Ishikawa (cell line): ENCODE results near the gene EPHB1.

Experiments used
- CEBPB ChIP-seq: IDR thresholded peaks from 2 replicates; pipeline ENCODE4 v1.6.1; 2012
- CREB1 ChIP-seq: IDR thresholded peaks from 2 replicates; pipeline ENCODE4 v1.6.1; 2012; ENCODE audit warnings: low read depth
- EGR1 ChIP-seq: IDR thresholded peaks from 2 replicates; pipeline ENCODE4 v1.6.1; 2012
- EP300 ChIP-seq: IDR thresholded peaks from 2 replicates; pipeline ENCODE4 v1.6.1; 2012; ENCODE audit warnings: borderline replicate concordance
- FOXM1 ChIP-seq: IDR thresholded peaks from 2 replicates; pipeline ENCODE4 v1.6.1; 2012; ENCODE audit warnings: low read depth, borderline replicate concordance
- NFIC ChIP-seq: IDR thresholded peaks from 2 replicates; pipeline ENCODE4 v1.6.1; 2012
- RAD21 ChIP-seq: IDR thresholded peaks from 2 replicates; pipeline ENCODE4 v1.6.1; 2012; ENCODE audit warnings: low read depth
- TAF1 ChIP-seq: IDR thresholded peaks from 2 replicates; pipeline ENCODE4 v1.6.1; 2012; ENCODE audit warnings: low read depth, mild to moderate bottlenecking
- TCF12 ChIP-seq: IDR thresholded peaks from 2 replicates; pipeline ENCODE4 v1.6.1; 2012; ENCODE audit warnings: low read depth
- TEAD4 ChIP-seq: IDR thresholded peaks from 2 replicates; pipeline ENCODE4 v1.6.1; 2012
- YY1 ChIP-seq: IDR thresholded peaks from 2 replicates; pipeline ENCODE4 v1.6.1; 2012; ENCODE audit warnings: low read depth
- ZBTB7A ChIP-seq: IDR thresholded peaks from 2 replicates; pipeline ENCODE4 v1.6.1; 2012; ENCODE audit warnings: low read depth
- TF ChIP-seq, protein P1 (sequence below): IDR thresholded peaks from 2 replicates; pipeline ENCODE4 v1.6.1; 2012; ENCODE audit warnings: low read depth, mild to moderate bottlenecking
- TF ChIP-seq, protein P2 (sequence below): IDR thresholded peaks from 2 replicates; pipeline ENCODE4 v1.6.1; 2012
- TF ChIP-seq, protein P3 (sequence below): IDR thresholded peaks from 2 replicates; pipeline ENCODE4 v1.6.1; 2012

Gene EPHB1

DNA sequence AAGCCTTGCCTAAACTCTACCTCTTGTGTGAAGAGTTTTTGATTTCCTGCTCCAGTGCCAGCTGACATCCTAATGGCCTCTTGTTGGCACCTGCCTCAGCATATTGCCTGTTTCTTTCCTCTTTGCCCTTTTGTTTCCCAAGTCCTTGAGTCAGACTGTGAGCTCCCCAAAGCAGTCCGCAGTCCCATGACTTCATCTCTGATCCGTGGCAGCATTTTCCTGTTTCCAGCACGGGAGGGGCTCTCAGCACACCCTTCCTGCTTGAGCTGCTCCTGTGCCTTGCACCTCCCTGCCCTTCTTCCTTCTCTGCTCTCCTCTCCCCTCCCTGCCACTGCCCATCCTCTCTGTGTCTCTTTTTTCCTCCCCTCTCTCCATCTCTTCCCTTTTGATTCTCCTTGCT lies 179.6 kb downstream of the EPHB1 start:
- no peak for TF ChIP-seq FOXM1
- TF ChIP-seq, protein P1, sequence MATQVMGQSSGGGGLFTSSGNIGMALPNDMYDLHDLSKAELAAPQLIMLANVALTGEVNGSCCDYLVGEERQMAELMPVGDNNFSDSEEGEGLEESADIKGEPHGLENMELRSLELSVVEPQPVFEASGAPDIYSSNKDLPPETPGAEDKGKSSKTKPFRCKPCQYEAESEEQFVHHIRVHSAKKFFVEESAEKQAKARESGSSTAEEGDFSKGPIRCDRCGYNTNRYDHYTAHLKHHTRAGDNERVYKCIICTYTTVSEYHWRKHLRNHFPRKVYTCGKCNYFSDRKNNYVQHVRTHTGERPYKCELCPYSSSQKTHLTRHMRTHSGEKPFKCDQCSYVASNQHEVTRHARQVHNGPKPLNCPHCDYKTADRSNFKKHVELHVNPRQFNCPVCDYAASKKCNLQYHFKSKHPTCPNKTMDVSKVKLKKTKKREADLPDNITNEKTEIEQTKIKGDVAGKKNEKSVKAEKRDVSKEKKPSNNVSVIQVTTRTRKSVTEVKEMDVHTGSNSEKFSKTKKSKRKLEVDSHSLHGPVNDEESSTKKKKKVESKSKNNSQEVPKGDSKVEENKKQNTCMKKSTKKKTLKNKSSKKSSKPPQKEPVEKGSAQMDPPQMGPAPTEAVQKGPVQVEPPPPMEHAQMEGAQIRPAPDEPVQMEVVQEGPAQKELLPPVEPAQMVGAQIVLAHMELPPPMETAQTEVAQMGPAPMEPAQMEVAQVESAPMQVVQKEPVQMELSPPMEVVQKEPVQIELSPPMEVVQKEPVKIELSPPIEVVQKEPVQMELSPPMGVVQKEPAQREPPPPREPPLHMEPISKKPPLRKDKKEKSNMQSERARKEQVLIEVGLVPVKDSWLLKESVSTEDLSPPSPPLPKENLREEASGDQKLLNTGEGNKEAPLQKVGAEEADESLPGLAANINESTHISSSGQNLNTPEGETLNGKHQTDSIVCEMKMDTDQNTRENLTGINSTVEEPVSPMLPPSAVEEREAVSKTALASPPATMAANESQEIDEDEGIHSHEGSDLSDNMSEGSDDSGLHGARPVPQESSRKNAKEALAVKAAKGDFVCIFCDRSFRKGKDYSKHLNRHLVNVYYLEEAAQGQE: no peak
- TF ChIP-seq, protein P2, sequence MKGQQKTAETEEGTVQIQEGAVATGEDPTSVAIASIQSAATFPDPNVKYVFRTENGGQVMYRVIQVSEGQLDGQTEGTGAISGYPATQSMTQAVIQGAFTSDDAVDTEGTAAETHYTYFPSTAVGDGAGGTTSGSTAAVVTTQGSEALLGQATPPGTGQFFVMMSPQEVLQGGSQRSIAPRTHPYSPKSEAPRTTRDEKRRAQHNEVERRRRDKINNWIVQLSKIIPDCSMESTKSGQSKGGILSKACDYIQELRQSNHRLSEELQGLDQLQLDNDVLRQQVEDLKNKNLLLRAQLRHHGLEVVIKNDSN: no peak
- no peak for TF ChIP-seq CREB1
- no peak for TF ChIP-seq TEAD4
- TF ChIP-seq EGR1: no peak
- TF ChIP-seq ZBTB7A: no peak
- TF ChIP-seq TCF12: no peak
- no peak for TF ChIP-seq TAF1

DNA sequence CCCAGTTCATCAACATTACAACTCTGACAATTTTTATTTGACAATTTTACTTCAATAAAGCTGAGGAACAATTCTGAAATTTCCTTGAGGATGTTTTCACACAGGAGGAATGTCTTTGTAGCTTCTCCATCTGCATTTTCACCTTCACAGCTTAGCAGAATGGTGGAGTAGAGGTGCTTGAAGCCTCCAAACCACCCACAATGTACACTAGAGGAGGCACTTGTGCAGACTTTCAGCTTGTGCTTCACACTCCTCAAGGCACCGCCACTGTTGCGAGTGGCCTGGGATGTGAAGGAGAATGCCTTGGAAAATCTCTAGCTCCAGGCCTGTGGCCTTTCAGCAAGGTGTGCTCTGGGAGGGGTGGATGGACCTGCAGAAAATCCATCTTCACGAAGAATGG lies 181.9 kb downstream of the EPHB1 start:
- TF ChIP-seq TEAD4 (no peak), NFIC (no peak), CEBPB (no peak), YY1 (no peak), RAD21 (no peak), EGR1 (no peak), TCF12 (no peak), EP300 (no peak), CREB1 (no peak), ZBTB7A (no peak), TAF1 (no peak), FOXM1 (no peak)
- TF ChIP-seq, protein P3, sequence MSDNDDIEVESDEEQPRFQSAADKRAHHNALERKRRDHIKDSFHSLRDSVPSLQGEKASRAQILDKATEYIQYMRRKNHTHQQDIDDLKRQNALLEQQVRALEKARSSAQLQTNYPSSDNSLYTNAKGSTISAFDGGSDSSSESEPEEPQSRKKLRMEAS: no peak
- TF ChIP-seq, protein P1: no peak
- TF ChIP-seq, protein P2: no peak

DNA sequence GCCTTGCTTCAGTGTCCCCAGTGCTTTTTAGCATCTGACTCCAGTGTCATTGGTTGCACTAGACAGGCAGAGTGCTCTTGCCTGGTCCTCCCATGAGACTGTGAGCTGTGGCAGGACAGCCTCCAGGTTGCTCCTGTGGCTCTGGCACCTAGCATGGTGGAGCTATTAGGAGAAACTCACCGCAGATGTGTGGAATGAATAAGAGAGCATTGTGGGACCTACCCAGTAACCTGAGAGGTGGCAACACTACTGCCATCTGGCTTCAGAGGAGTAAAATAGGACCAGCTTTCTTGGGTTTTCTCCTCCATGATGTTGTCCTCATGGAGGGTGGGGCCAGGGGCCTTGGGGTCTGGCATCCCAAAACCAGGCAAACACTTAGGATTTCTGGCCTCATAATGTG lies 183.6 kb downstream of the EPHB1 start:
- TF ChIP-seq NFIC (no peak), ZBTB7A (no peak), EP300 (no peak), CEBPB (no peak), YY1 (no peak), TEAD4 (no peak), EGR1 (no peak), CREB1 (no peak), TAF1 (no peak)
- TF ChIP-seq, protein P2: no peak
- TF ChIP-seq, protein P3: no peak

DNA sequence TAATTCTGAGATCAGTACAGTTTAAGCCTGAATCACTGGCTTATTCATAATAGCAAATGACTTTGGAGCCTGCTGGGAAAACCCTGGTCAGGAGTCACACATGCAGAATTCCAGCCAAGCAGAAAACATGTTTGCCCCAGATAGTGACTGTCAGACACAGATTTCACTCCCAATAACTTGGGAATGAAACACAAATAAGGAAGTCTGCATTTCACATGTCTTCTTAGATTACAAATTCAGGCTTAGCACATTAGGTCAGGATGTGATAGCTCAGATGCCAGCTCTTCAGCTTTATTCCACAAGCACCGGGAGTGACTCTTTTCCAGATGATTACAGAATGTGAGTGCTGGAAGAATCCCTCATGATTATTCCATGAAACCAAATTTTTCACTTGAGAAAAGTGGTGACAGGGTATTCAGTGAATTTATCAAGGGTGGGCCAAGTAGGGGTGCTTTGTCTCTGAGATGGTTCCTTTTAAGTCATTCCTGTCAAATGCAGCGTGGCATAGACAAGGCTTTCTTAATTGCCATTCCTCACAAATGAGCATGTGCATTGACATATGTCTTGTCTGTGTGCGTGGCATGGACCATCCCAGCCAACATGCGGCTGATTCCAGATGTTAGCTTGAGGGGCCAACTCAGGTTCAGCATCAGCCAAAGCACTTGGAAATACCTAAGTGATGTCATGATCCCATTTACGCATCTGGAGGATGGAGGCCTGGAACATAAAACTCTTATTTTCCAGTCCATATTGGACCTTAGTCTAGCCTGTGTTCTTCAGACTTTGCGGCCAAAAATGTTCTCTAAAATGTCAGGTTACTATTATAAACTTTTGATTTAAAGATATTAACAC lies 191.0 kb downstream of the EPHB1 start:
- TF ChIP-seq CEBPB: no peak
- no peak for TF ChIP-seq EGR1
- no peak for TF ChIP-seq FOXM1
- TF ChIP-seq, protein P1: no peak
- TF ChIP-seq TAF1: no peak
- no peak for TF ChIP-seq RAD21
- no peak for TF ChIP-seq TCF12
- no peak for TF ChIP-seq EP300
- no peak for TF ChIP-seq TEAD4
- TF ChIP-seq NFIC: no peak
